Calu3 (cell line): Measurements from ENCODE around the gene ITPKA. TPM values are rescaled to one million over a fixed set of nuclear protein-coding genes. Genes with fewer than 3 reads are reported as not detected.

Source experiments
- BruUV-seq: library from RNA; stranded (reverse); fragments of 400-500 nt; replicated peaks from 2 replicates; lab custom pipeline; 2021; lab: Mats Ljungman, UMichigan
- CTCF ChIA-PET: fragments of 300-600 bp; sonication (Branson Sonifier 250); formaldehyde crosslinking; loops from one replicate; lab custom pipeline; 2022; ENCODE audit warnings: antibody characterized with exemption; lab: Charles Lee
- DNase-seq: peaks from one replicate; pipeline ENCODE4 v3.0.0; 2022
- H3K27ac Mint-ChIP-seq: one replicate; pipeline ENCODE4 v1.8.0; 2022; ENCODE audit warnings: mixed read lengths; ENCODE audit not compliant: unreplicated experiment
- H3K27me3 Mint-ChIP-seq: one replicate; pipeline ENCODE4 v1.8.0; 2022; ENCODE audit warnings: mixed read lengths; ENCODE audit not compliant: unreplicated experiment
- H3K36me3 Mint-ChIP-seq: one replicate; pipeline ENCODE4 v1.8.0; 2022; ENCODE audit warnings: mild to moderate bottlenecking, moderate library complexity, mixed read lengths; ENCODE audit not compliant: insufficient read depth, unreplicated experiment
- H3K4me1 Mint-ChIP-seq: one replicate; pipeline ENCODE4 v1.8.0; 2022; ENCODE audit warnings: mild to moderate bottlenecking, low read depth, mixed read lengths; ENCODE audit not compliant: unreplicated experiment
- H3K4me3 Mint-ChIP-seq: one replicate; pipeline ENCODE4 v1.8.0; 2022; ENCODE audit warnings: mild to moderate bottlenecking, low read depth, moderate library complexity, mixed read lengths; ENCODE audit not compliant: unreplicated experiment
- H3K9me3 Mint-ChIP-seq: one replicate; pipeline ENCODE4 v1.8.0; 2022; ENCODE audit warnings: low read depth, mixed read lengths; ENCODE audit not compliant: unreplicated experiment
- CTCF ChIP-seq: fragments of 200-600 bp; IDR thresholded peaks from one replicate; pipeline ENCODE4 v1.8.0; 2022; ENCODE audit warnings: antibody characterized with exemption; ENCODE audit not compliant: unreplicated experiment
- intact Hi-C: fragments of 100-400 bp; cut with micrococcal nuclease; formaldehyde crosslinking; loops from one replicate; pipeline ENCODE4 v1.10.0; 2022; ENCODE audit not compliant: unreplicated experiment
- total RNA-seq: library from RNA; stranded (reverse); gene quantifications from 2 replicates; pipeline ENCODE4 v1.2.3, GENCODE V29; 2022

The ITPKA gene
- total RNA-seq, 1 experiment from 2014 or later: 0.68 TPM

- no peaks in the 10 kb centered on the region for H3K9me3 Mint-ChIP-seq
- intact Hi-C loops: no loop called here
- no peak overlapping the region for H3K4me3 Mint-ChIP-seq
- H3K4me1 Mint-ChIP-seq: no peaks in the 10 kb centered on the region
- no peak overlapping the region for H3K27ac Mint-ChIP-seq
- no peaks in the 10 kb centered on the region for H3K36me3 Mint-ChIP-seq
- no TSS peak for BruUV-seq
- no peak for DNase-seq
- no peak for TF ChIP-seq CTCF
- no peaks in the 10 kb centered on the region for H3K27me3 Mint-ChIP-seq
- CTCF ChIA-PET: no interaction called here
Measured at GRCh38 chr15:41510728-41511127, 17.1 kb downstream of the ITPKA start.

GRCh38 chr15:41511331-41511898 is 17.7 kb downstream of the ITPKA start:
- peaks cover under 1% of the 10 kb centered on the region for H3K36me3 Mint-ChIP-seq
- intact Hi-C loops: no loop called here
- H3K27me3 Mint-ChIP-seq: no peaks in the 10 kb centered on the region
- no peaks in the 10 kb centered on the region for H3K4me1 Mint-ChIP-seq
- no peaks in the 10 kb centered on the region for H3K9me3 Mint-ChIP-seq
- peak; percentile 32 for DNase-seq
- TF ChIP-seq CTCF: no peak
- H3K27ac Mint-ChIP-seq: no peak overlapping the region
- CTCF ChIA-PET: no interaction called here
- BruUV-seq: no TSS peak
- H3K4me3 Mint-ChIP-seq: peak overlapping the region; percentile 58

- CTCF ChIA-PET: no interaction called here
- intact Hi-C loops: no loop called here
- no peak for DNase-seq
- peaks cover 6% of the 10 kb centered on the region for H3K36me3 Mint-ChIP-seq
- H3K9me3 Mint-ChIP-seq: no peaks in the 10 kb centered on the region
- BruUV-seq: no TSS peak
- TF ChIP-seq CTCF: no peak
- peak overlapping the region; percentile 58 for H3K4me3 Mint-ChIP-seq
- no peak overlapping the region for H3K27ac Mint-ChIP-seq
- H3K4me1 Mint-ChIP-seq: no peaks in the 10 kb centered on the region
- H3K27me3 Mint-ChIP-seq: no peaks in the 10 kb centered on the region
Measured at GRCh38 chr15:41511899-41512369, 18.3 kb downstream of the ITPKA start.

- Mint-ChIP-seq H3K9me3 (no peaks in the 10 kb centered on the region), H3K36me3 (peaks cover 9% of the 10 kb centered on the region), H3K4me3 (peak overlapping the region; percentile 58), H3K27me3 (no peaks in the 10 kb centered on the region), H3K27ac (no peak overlapping the region), H3K4me1 (no peaks in the 10 kb centered on the region)
- TF ChIP-seq CTCF: no peak
- DNase-seq: no peak
- no TSS peak for BruUV-seq
- intact Hi-C loops: no loop called here
- CTCF ChIA-PET: no interaction called here
Measured at GRCh38 chr15:41512512-41512939, 18.9 kb downstream of the ITPKA start.
